Duodenal mucosa (tissue), 2 donors: ENCODE results near the gene DMGDH.

Source experiments
- H3K27ac ChIP-seq: one replicate; pipeline ENCODE4 v1.7.0; 2013; ENCODE audit warnings: low read depth, low read length
- H3K27me3 ChIP-seq, 2 donors: one replicate each; pipeline ENCODE4 v1.7.0; 2013; ENCODE audit warnings: low read length in 2 of 2, control low read depth in 1 of 2; ENCODE audit not compliant: insufficient read depth in 2 of 2, control insufficient read depth in 1 of 2
- H3K36me3 ChIP-seq, 2 donors: one replicate each; pipeline ENCODE4 v1.7.0; 2013; ENCODE audit warnings: low read length in 2 of 2, control low read depth in 1 of 2; ENCODE audit not compliant: insufficient read depth in 2 of 2, control insufficient read depth in 1 of 2
- H3K4me1 ChIP-seq, 2 donors: one replicate each; pipeline ENCODE4 v1.7.0; 2013; ENCODE audit warnings: low read length in 2 of 2, control low read depth in 1 of 2; ENCODE audit not compliant: insufficient read depth in 2 of 2, control insufficient read depth in 1 of 2
- H3K4me3 ChIP-seq, 2 donors: one replicate each; pipeline ENCODE4 v1.7.0; 2013; ENCODE audit warnings: low read length in 2 of 2, low read depth in 1 of 2
- H3K9ac ChIP-seq, 2 donors: one replicate each; pipeline ENCODE4 v1.7.0; 2013; ENCODE audit warnings: low read length in 2 of 2, low read depth in 1 of 2
- H3K9me3 ChIP-seq, 2 donors: one replicate each; pipeline ENCODE4 v1.7.0; 2013; ENCODE audit warnings: low read length in 2 of 2, control low read depth in 1 of 2; ENCODE audit not compliant: control insufficient read depth in 1 of 2

Gene DMGDH

DNA sequence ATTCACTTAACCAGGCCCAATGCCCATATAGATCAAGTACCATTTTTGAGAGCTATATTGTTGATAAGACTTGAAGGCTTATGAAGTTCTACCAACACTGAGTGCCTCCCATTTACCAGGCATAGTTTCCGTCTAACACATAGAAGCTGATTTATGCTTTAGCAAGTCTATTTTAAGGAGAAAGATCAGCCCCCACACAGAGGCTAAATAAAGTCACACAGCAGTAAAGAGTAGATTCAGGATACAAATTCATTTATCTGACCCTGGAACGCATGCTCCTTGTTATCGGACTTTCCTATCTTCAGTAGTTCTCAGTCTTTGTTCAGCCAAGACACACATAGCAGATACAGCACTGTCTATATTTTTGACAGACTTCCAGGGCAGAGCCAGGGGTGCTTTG is 34.2 kb downstream of the DMGDH start:
- no peak overlapping the region for H3K27ac ChIP-seq
- no peak overlapping the region for H3K4me3 ChIP-seq
- no peaks in the 10 kb centered on the region for H3K4me1 ChIP-seq
- H3K36me3 ChIP-seq, result no peaks in the 10 kb centered on the region
- H3K27me3 ChIP-seq, result no peaks in the 10 kb centered on the region
- H3K9me3 ChIP-seq, result peaks cover 0 to 6% of the 10 kb centered on the region in 2 donors
- no peak overlapping the region for H3K9ac ChIP-seq

- no peaks in the 10 kb centered on the region for H3K4me1 ChIP-seq
- H3K27ac ChIP-seq, result no peak overlapping the region
- H3K9ac ChIP-seq, result no peak overlapping the region
- peaks cover 0 to 6% of the 10 kb centered on the region in 2 donors for H3K9me3 ChIP-seq
- H3K27me3 ChIP-seq, result no peaks in the 10 kb centered on the region
- no peaks in the 10 kb centered on the region for H3K36me3 ChIP-seq
- H3K4me3 ChIP-seq, result no peak overlapping the region
These were observed 36.7 kb downstream of the DMGDH start for GRCh38 chr5:79032782-79033181.

DNA sequence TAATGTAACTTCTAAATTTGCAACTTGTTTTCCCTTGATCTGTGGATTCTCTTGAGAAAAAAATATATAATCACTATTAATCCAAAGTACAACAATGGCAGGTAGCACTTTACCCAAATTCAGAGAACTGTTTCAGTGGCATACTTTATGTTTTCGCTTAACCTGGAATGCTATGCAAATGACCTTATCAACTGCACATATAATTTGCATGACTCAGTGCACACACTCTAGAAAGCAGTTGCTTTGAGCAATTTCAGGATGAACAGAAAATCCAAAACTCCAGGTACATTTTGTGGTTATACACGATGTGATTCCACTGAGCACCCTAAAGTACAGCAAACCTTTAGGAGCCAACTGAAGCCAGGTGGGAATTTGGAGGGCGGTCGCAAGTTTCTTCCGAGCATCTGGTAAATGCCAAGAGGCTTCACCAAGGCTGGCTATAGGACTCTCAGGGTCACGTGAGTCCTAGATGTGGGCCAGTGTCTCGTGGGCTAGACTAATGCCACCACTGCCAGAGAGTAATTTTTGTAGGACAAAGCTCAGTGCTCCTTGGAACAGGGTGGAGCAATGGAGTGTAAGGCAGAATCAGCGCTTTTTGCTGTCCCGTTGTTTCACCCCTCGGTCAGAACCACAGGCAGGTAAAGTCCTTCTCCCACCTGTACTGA is 37.3 kb downstream of the DMGDH start:
- H3K27me3 ChIP-seq, result peaks cover 0 to 3% of the 10 kb centered on the region in 2 donors
- no peak overlapping the region for H3K4me3 ChIP-seq
- no peak overlapping the region for H3K9ac ChIP-seq
- no peak overlapping the region for H3K27ac ChIP-seq
- H3K9me3 ChIP-seq, result peaks cover 0 to 6% of the 10 kb centered on the region in 2 donors
- no peaks in the 10 kb centered on the region for H3K36me3 ChIP-seq
- no peaks in the 10 kb centered on the region for H3K4me1 ChIP-seq

DNA sequence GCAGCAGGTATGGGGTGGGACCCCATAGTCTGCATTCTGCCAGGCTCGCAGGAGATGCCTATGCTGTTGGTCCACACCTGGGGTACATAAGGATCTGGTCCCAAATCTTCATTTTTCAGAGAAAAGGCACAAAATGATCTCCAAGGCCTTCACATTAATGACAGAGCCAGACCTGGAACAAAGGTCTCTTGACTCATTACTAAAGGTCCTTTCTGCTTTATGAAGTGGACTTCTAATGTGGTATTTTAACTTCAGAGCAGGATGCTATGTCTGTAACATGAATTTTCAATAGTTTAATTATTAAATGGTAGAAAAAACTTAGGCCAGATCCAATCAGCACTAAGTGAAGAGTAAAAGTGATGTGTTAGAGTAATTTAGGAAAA is 38.0 kb downstream of the DMGDH start:
- no peaks in the 10 kb centered on the region for H3K36me3 ChIP-seq
- no peak overlapping the region for H3K9ac ChIP-seq
- no peak overlapping the region for H3K4me3 ChIP-seq
- no peaks in the 10 kb centered on the region for H3K4me1 ChIP-seq
- no peak overlapping the region for H3K27ac ChIP-seq
- no peaks in the 10 kb centered on the region for H3K9me3 ChIP-seq
- H3K27me3 ChIP-seq, result peaks cover 0 to 5% of the 10 kb centered on the region in 2 donors

- Histone ChIP-seq H3K9ac (no peak overlapping the region), H3K4me1 (no peaks in the 10 kb centered on the region), H3K36me3 (no peaks in the 10 kb centered on the region), H3K4me3 (no peak overlapping the region), H3K9me3 (no peaks in the 10 kb centered on the region), H3K27me3 (peaks cover 0 to 7% of the 10 kb centered on the region in 2 donors), H3K27ac (no peak overlapping the region)
These were observed 38.6 kb downstream of the DMGDH start for GRCh38 chr5:79030663-79031484.

DNA sequence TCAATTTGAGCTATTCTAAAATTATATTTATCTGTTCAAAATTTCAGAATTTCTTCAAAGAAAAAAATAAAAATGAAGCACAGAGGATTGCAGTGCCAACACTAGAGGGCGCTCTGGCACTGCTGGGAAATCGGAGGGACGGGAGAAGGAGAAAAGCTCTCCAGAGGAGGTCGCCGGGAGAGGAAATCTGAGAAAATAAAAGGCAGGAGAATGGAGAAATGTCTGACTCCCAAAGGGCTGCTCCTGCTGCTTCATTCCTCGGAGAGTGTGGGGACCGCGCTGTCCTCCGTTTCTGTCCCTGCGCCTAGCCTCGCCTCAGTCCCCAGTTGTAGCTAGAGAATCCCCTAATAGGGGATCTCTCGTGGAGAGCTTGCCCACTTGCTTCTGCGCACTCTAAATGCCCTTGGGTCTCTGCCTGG is 44.4 kb downstream of the DMGDH start:
- Histone ChIP-seq H3K9me3 (no peaks in the 10 kb centered on the region), H3K4me3 (peak overlapping the region; percentile 31 to 34), H3K4me1 (no peaks in the 10 kb centered on the region), H3K27me3 (peaks cover 0 to 12% of the 10 kb centered on the region in 2 donors), H3K27ac (no peak overlapping the region), H3K9ac (no peak overlapping the region), H3K36me3 (no peaks in the 10 kb centered on the region)

DNA sequence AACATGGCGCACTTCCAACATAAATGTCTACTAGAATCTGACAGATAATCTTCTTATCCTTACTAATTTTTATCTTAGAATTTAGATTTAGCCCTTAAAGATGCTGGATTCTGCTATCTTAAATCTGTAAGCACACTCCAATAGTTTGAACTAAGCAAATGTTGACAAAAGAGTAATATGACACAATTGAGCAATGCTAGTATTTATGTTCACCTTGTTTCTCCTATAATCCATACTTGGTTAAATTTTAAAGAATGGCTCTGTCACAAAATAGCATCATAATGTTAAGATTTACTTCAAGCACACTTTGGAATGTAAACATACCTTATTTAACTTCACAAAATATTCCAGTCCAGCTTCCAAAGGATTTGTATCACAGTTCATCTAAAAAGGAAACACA is 45.5 kb downstream of the DMGDH start:
- H3K27ac ChIP-seq, result no peak overlapping the region

DNA sequence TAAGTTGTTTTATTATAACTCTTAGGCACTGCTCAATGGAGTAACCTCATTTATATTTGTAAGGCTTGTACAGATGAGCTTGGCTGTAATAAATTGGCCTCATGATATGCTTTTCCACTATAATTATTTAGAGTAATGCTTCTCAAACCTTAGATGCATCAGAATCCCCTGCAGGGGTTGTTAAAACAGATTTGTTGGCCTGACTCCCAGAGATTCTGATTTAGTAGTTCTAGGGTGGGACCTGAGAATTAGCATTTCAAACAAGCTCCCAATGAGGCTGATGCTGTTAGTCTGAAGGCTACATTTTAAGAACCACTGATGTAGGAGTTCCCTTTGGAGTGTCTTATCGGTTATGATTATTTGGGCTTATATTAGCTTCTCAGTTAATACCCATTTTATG is 46.1 kb downstream of the DMGDH start:
- no peak overlapping the region for H3K9ac ChIP-seq
- no peak overlapping the region for H3K27ac ChIP-seq

More for the DNA sequence above, 45.5 kb downstream of the DMGDH start:
- Histone ChIP-seq H3K4me3 (no peak overlapping the region), H3K9me3 (no peaks in the 10 kb centered on the region), H3K4me1 (no peaks in the 10 kb centered on the region), H3K36me3 (no peaks in the 10 kb centered on the region), H3K27me3 (peaks cover 0 to 12% of the 10 kb centered on the region in 2 donors), H3K9ac (no peak overlapping the region)

DNA sequence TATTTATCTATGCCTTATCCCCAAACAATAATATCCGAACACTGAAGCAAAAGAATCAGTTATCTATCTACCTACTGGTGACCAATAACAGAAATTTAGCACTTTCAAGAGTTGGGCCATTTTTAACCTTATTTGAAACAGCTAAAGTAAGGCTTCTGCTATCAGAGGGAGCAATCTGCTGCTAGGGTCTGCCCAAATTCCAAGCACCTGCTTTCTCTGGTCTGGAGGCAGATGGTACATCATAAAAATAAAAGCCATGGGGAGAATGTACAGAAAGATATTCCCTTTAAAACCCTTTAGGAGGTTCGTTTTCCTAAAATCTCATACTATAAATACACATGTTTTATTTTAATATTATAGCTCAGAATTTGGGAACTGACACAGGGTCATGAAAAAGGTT is 46.7 kb downstream of the DMGDH start:
- no peak overlapping the region for H3K4me3 ChIP-seq
- no peak overlapping the region for H3K9ac ChIP-seq
- H3K4me1 ChIP-seq, result no peaks in the 10 kb centered on the region
- H3K27ac ChIP-seq, result no peak overlapping the region
- H3K36me3 ChIP-seq, result no peaks in the 10 kb centered on the region
- no peaks in the 10 kb centered on the region for H3K9me3 ChIP-seq
- peaks cover 0 to 12% of the 10 kb centered on the region in 2 donors for H3K27me3 ChIP-seq

More for the DNA sequence above, 46.1 kb downstream of the DMGDH start:
- Histone ChIP-seq H3K4me1 (no peaks in the 10 kb centered on the region), H3K27me3 (peaks cover 0 to 12% of the 10 kb centered on the region in 2 donors), H3K4me3 (no peak overlapping the region), H3K36me3 (no peaks in the 10 kb centered on the region), H3K9me3 (no peaks in the 10 kb centered on the region)

GRCh38 chr5:79021753-79022152 is 47.7 kb downstream of the DMGDH start:
- peaks cover 0 to 8% of the 10 kb centered on the region in 2 donors for H3K27me3 ChIP-seq
- no peak overlapping the region for H3K9ac ChIP-seq
- H3K36me3 ChIP-seq, result no peaks in the 10 kb centered on the region
- no peak overlapping the region for H3K4me3 ChIP-seq
- H3K9me3 ChIP-seq, result no peaks in the 10 kb centered on the region
- no peak overlapping the region for H3K27ac ChIP-seq
- no peaks in the 10 kb centered on the region for H3K4me1 ChIP-seq
